Motor neuron (in vitro differentiated cells): ENCODE data around the gene RGPD3. TPM values are rescaled to one million over a fixed set of nuclear protein-coding genes. Genes with fewer than 3 reads are reported as not detected.
"Not testable (repeated sequence)": the region's sequence is repeated elsewhere in the genome, so short reads cannot be mapped to it uniquely, and the experiment has no call there.

Experiments
- ATAC-seq, 8 experiments: fragments of 200-7000 bp; cut with Tn5 transposase; replicated peaks in 6 of 8; 2 replicates each; pipeline ENCODE4 v1.8.0; 2021; ENCODE audit warnings: mild to moderate bottlenecking in 8 of 8, moderate library complexity in 8 of 8
- H3K27ac ChIP-seq, 2 donors: fragments of 250-450 bp; sonication (Bioruptor Pico); 2 replicates each; pipeline ENCODE4 v1.9.0; 2021; ENCODE audit warnings: antibody characterized with exemption in 2 of 2, mild to moderate bottlenecking in 2 of 2, moderate library complexity in 1 of 2
- H3K4me1 ChIP-seq, 2 donors: fragments of 250-450 bp; sonication (Bioruptor Pico); replicated peaks in 1 of 2; 2 replicates each; pipeline ENCODE4 v1.6.1; 2021; ENCODE audit warnings: antibody characterized with exemption in 2 of 2, mild to moderate bottlenecking in 2 of 2, moderate library complexity in 1 of 2
- H3K4me3 ChIP-seq, 5 donors: fragments of 250-450 bp; sonication (Bioruptor Pico); 2 replicates each; pipeline ENCODE4 v1.9.0; 2021; ENCODE audit warnings: antibody characterized with exemption in 5 of 5, mild to moderate bottlenecking in 5 of 5, moderate library complexity in 4 of 5
- WGBS, 10 experiments: fragments of 450-650 bp; shearing (Covaris generic); methylation state at CpG; one replicate each; pipeline ENCODE4 v1.0.0; 2022; 5-methylcytosine and 5-hydroxymethylcytosine counted together
- in situ Hi-C, 9 experiments: fragments of 400-800 bp; cut with MboI; loops; one replicate each; pipeline ENCODE4 v1.15.0; 2021; ENCODE audit warnings: low sequenced_read_pairs in 9 of 9, low pct_unique_long_range_greater_than_20kb in 2 of 9; ENCODE audit not compliant: unreplicated experiment in 9 of 9
- total RNA-seq, 8 experiments: library from RNA; unstranded; fragments of 300-600 nt; gene quantifications; 2 replicates each; pipeline versions ENCODE4 v1.2.3 to v1.2.4, GENCODE V29; 2022

Gene RGPD3
- under 1 TPM; 0.29 to 0.76 (median 0.58) TPM for total RNA-seq

DNA sequence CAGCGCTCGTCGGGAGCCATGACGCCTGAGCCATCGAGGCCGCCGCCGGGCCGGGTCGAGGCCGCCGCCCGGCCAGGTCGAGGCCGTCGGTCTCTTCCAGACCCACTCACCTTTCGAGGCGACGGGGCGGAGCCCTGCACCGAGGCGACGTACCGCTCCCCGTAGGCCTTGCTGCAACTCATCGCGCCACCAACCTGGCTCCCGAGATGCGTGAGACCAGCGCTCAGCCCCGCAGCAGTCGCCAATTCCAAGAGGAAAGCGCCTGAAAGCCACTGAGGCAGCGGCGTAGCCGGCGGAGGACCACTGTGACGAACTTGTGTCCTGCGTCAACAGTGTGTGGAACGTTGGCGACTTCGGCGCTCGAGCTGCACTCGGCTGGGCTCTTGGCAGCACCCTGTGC is at the start of gene RGPD3:
RGPD3 (minus strand) TSS at position 307 of the 400 bp plus-strand sequence; CDS start at position 182, 125 bp downstream.
- ATAC-seq, H3K4me1 ChIP-seq, in situ Hi-C loops, H3K4me3 ChIP-seq, H3K27ac ChIP-seq: not testable (repeated sequence)
- WGBS, 10 experiments = 100% methylated on average over 1 to 6 of the region's 45 CpGs; no CpG with 5 or more reads in 7 of the 10 experiments

DNA sequence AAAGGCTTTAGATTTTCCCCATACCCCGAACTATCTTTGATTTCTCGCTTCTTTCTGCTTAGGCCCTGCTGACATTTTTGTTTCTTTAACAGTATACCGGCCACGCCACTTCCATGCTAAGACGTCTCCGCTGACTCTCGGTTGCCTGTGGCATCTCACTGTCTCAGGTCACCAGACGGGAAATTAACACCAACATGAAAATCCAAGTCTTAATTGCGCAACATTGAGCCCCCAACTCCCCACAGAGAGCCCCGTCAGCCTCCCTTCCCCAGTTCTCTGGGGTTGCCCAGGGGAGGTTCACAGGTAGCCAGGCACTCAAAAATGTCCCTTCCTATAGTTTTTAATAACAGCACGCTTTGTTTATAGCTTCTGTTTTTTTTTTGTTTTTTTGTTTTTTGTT is 49.1 kb upstream of the RGPD3 start:
- H3K4me3 ChIP-seq = no peak overlapping the region
- H3K4me1 ChIP-seq = no peaks in the 10 kb centered on the region
- WGBS, 10 experiments = 69 to 100% (median 90%) methylated on average over 2 to 11 of the region's 11 CpGs; no CpG with 5 or more reads in 1 of the 10 experiments
- no peak overlapping the region for H3K27ac ChIP-seq
- in situ Hi-C loops = no loop called here
- ATAC-seq = no peak

DNA sequence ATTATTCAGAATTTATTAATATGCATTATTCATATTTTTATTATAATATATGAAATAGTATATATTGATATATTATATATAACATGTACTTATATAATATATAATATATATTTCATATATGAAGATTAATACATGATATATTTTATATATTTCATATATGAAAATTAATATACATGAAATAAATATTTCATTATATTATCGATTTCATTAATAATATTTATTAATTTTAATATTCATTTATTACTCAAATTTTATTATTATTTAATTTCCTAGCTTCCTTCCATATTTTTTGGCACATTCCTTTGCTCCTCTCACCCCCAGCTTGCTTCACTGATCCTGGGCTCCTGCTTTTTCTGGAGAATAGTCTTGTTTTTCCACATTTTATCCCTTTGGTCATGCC is 48.7 kb upstream of the RGPD3 start:
- H3K4me3 ChIP-seq = no peak overlapping the region
- no peaks in the 10 kb centered on the region for H3K4me1 ChIP-seq
- no peak for ATAC-seq
- in situ Hi-C loops = no loop called here
- H3K27ac ChIP-seq = no peak overlapping the region
- WGBS, 10 experiments = 0 to 90% (median 77%) methylated on average over 1 of the region's 1 CpG; no CpG with 5 or more reads in 2 of the 10 experiments

DNA sequence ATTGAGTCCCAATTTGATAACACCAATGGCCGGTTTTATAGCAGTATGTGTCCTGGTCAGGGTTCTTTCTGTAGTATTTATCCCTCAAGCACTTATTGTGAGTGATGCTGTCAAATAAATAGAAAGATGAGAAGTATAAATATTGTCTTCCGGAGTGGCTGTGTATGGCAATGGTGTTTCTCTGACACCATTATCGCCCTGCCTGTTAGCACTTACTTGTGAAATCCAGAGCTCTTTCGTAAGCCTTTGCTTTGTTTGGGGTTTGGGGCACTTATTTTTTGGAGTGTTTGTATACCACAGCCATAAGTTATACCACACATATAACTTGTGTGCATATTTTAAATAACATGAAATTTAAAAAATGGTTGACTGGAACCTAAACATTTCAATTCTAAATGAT is 48.2 kb upstream of the RGPD3 start:
- H3K27ac ChIP-seq = no peak overlapping the region
- ATAC-seq = no peak
- WGBS, 10 experiments = 70 to 97% (median 92%) methylated on average over 2 to 4 of the region's 4 CpGs
- in situ Hi-C loops = no loop called here
- H3K4me1 ChIP-seq = no peaks in the 10 kb centered on the region
- no peak overlapping the region for H3K4me3 ChIP-seq

DNA sequence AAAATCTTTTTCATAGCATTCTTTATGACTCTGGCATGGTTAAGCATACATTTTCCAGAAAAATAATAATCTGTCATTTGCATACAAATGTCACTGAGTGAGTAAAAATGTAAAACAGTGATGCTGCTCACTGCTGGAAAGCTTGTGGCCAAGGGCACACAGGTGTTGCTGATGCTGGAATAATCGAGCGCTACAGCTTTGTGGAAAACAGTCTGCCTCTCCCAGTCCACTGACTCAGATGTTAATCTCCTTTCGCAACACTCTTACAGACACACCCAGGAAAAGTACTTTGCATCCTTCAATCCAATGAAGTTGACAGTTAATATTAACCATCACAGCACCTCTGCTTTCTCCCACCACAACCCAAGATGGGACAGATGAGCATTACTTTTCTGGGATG is 46.6 kb upstream of the RGPD3 start:
- 0 to 100% (median 60%) methylated on average over 1 of the region's 3 CpGs; no CpG with 5 or more reads in 6 of the 10 experiments for WGBS, 10 experiments
- peak in 4 of 8 experiments; percentile 59 to 85 (median 64) for ATAC-seq
- H3K4me1 ChIP-seq, H3K4me3 ChIP-seq, H3K27ac ChIP-seq, in situ Hi-C loops: not testable (repeated sequence)

DNA sequence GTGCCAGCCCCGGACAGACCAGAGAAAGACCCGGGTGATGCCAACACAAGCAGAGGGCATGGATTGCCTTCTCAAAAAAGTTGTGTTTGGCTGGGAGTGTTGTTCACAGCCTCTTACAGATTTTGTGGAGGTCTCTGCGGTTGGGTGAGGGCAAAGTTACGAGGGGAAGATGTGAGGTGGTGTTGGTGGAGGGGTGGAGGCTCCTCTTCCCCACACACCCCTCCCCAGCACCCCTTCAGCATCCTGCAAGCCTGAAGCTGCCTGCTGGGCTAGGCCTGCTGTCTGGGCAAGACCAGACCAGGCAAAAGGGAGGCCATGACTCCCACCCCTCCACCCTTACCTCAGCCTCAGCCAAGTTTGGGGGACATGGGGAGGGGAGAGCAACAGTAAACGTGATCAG is 45.2 kb upstream of the RGPD3 start:
- H3K27ac ChIP-seq, ATAC-seq, in situ Hi-C loops, H3K4me3 ChIP-seq, H3K4me1 ChIP-seq: not testable (repeated sequence)
- WGBS, 10 experiments = no CpG with 5 or more reads among the region's 5 CpGs

DNA sequence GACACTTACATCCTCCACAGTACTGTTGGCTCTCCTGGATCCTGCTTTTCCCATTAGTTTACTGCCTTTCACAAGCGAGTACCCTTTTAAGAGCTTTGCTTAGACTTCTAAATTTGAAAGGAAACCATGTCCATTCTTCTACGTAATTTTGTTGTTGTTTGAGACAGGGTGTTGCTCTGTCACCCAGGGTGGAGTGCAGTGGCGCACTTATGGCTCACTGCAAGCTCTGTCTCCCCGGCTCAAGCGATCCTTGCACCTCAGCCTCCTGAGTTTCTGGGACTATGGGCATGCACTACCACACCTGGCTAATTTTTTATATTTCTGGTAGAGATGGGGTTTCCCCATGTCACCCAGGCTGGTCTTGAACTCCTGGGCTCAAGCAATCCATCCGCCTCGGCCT is 43.7 kb upstream of the RGPD3 start:
- WGBS, 10 experiments = 0 to 73% methylated on average over 2 to 3 of the region's 7 CpGs; no CpG with 5 or more reads in 8 of the 10 experiments
- not testable (repeated sequence) for H3K27ac ChIP-seq

DNA sequence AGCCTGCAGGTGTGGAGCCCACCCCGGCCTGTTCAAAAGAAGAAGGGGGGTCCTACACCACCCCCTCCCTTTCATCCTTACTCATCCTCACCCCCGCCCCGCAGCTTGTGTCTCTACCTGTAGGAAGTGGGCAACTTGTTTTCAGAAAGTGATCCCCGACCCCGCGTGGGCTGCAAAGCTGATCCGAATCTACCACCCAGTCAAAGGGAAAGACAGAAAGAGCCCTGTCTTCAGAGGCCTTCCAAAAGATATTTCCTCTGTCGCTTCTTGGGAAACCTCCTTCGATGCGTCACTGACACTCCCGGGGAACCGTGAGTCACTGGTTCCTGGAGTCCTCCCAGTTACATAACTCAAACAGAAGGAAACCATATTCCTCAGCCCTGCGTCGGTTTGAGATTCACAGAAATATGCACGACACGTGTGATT is 43.3 kb upstream of the RGPD3 start:
- H3K4me1 ChIP-seq, in situ Hi-C loops, H3K27ac ChIP-seq, H3K4me3 ChIP-seq: not testable (repeated sequence)
- WGBS, 10 experiments = no CpG with 5 or more reads among the region's 16 CpGs
- ATAC-seq = peak in 5 of 8 experiments; percentile 30 to 85 (median 82)

More for the DNA sequence above, 43.7 kb upstream of the RGPD3 start:
- H3K4me1 ChIP-seq, H3K4me3 ChIP-seq, in situ Hi-C loops: not testable (repeated sequence)
- peak in 3 of 8 experiments; percentile 6 to 63 (median 60) for ATAC-seq

DNA sequence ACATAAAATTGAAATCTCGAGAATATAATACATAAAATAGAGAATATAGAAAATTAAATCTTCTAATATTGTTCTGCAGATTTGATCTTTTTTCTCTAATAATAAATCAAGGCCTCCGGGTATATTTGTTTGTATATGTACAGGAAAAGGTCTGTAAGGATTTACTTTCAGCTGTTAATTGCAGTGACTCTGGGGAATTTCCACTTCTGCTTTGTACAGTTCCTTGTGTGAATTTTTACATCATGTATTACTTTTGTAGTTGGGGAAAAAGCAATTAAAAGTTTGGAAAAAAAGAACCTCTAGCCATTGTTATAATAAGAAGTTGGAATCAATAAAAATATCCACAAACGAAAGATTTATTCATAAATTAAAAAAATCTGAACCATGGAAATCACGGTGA is 42.6 kb upstream of the RGPD3 start:
- in situ Hi-C loops, H3K4me3 ChIP-seq, ATAC-seq, H3K4me1 ChIP-seq, H3K27ac ChIP-seq: not testable (repeated sequence)
- WGBS, 10 experiments = 0 to 85% (median 59%) methylated on average over 1 to 3 of the region's 4 CpGs; no CpG with 5 or more reads in 2 of the 10 experiments

DNA sequence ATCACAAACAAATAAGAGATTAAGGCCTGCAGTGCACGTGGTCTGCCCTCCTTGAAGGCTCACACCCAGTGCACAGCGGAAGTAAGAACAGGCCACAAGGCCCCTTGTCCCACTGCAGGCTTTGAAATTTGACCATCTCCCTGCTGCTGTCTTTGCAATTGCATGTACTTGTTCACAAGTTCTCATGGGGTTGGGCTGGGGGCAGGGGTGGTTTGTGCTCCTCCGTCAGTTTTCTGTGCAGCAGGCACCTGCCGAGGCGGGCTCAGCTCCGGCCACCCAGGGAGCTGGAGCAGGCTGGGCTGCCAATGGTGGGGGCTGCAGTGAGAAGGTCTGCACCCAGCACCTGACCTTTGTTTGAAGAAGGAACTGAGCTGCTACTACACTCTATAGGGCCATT is 41.2 kb upstream of the RGPD3 start:
- WGBS, 10 experiments = no CpG with 5 or more reads among the region's 6 CpGs
- H3K4me1 ChIP-seq, H3K4me3 ChIP-seq, in situ Hi-C loops, H3K27ac ChIP-seq, ATAC-seq: not testable (repeated sequence)

DNA sequence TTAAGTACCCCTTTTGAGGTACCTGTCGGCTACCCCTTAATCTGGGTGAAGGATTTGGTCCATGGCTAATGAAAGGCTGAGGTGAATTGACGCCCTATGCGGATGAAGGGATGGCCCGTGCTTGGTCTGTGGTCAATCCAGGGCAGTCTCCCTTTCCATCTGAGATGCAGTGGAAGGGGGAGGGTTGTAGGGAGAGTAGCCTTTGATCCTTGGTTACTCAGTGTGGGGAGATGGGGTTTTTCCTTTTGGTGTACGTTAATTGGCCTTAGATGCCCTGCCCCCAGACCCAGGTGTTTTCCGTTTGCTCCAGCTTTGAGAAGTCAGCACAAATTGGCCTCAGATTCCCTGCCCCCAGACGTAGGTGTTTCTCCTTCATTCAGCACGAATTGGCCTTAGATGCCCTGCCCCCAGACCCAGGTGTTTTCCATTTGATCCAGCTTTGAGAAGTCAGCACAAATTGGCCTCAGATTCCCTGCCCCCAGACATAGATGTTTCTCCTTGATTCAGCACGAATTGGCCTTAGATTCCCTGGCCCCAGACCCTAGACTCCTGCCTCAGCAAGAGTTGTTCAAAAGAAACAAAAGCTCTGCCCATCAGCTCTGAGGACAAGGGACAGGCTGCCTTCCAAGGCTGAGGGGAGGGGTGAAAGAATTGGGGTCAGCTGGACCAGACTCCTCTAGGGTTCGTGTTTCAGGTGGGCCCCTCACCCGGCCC is 40.6 kb upstream of the RGPD3 start:
- ATAC-seq, H3K4me1 ChIP-seq, in situ Hi-C loops, H3K27ac ChIP-seq, H3K4me3 ChIP-seq: not testable (repeated sequence)
- WGBS, 10 experiments = 80% methylated on average over 4 of the region's 11 CpGs; no CpG with 5 or more reads in 8 of the 10 experiments

DNA sequence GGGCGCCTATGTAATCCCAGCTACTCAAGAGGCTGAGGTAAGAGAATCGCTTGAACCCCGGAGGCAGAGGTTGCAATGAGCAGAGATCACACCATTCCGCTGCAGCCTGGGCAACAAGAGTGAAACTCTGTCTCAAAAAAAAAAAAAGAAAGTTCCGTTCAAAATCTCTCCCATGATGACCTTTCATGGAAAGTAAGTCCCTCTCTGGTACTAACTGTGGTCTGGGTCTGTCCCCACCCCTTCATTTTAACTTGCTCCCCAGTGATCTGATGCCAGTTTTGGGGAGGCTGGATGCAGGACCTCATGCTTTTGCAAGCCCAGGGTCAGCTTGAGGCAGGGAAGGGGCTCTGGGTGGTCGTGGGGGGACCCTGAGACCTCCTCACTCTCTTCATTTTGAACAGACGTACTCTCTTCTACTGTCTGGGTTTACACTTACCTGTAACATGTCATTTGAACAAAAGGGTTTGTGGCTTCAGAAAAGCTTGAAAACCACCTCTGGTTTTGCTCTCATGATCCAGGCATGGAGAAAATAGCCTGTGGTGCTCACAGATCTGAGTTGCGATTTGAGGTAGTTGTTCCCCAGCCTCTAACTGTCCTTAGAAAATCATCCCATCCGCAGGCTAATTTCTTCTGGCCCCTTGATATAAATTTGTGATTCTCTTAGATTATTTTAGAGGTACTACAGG is 37.9 kb upstream of the RGPD3 start:
- WGBS, 10 experiments = no CpG with 5 or more reads among the region's 9 CpGs
- H3K4me1 ChIP-seq, H3K4me3 ChIP-seq, H3K27ac ChIP-seq, ATAC-seq, in situ Hi-C loops: not testable (repeated sequence)

DNA sequence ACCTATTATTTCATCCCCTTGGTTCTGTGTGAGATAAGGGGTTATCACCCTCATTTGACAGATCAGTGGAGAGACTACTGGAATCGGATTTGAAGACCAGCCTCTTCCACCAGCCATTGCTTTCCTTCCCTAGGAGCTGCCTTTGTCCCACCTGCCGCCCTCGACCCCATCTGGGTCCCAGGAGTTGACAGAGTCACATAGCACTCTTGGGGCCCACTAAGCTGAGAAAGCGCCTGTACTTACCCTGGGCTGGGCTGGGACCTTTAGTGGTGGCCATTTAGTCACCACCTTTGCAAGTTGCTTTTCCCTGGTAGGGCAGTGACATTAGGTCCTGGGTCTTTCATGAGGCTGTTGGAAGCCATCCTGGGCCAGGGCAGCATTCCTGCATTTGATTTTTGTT is 36.6 kb upstream of the RGPD3 start:
- H3K27ac ChIP-seq, H3K4me3 ChIP-seq, H3K4me1 ChIP-seq, ATAC-seq, in situ Hi-C loops: not testable (repeated sequence)
- 40 to 100% methylated on average over 1 of the region's 4 CpGs; no CpG with 5 or more reads in 8 of the 10 experiments for WGBS, 10 experiments
